GM18868 (cell line): ENCODE data around the gene FLNB.

Source experiments
- ATAC-seq: cut with Tn5 transposase; IDR thresholded peaks from one replicate; pipeline ENCODE4 v1.9.1; 2021; ENCODE audit warnings: mild to moderate bottlenecking, moderate library complexity; ENCODE audit not compliant: unreplicated experiment

Gene FLNB, protein sequence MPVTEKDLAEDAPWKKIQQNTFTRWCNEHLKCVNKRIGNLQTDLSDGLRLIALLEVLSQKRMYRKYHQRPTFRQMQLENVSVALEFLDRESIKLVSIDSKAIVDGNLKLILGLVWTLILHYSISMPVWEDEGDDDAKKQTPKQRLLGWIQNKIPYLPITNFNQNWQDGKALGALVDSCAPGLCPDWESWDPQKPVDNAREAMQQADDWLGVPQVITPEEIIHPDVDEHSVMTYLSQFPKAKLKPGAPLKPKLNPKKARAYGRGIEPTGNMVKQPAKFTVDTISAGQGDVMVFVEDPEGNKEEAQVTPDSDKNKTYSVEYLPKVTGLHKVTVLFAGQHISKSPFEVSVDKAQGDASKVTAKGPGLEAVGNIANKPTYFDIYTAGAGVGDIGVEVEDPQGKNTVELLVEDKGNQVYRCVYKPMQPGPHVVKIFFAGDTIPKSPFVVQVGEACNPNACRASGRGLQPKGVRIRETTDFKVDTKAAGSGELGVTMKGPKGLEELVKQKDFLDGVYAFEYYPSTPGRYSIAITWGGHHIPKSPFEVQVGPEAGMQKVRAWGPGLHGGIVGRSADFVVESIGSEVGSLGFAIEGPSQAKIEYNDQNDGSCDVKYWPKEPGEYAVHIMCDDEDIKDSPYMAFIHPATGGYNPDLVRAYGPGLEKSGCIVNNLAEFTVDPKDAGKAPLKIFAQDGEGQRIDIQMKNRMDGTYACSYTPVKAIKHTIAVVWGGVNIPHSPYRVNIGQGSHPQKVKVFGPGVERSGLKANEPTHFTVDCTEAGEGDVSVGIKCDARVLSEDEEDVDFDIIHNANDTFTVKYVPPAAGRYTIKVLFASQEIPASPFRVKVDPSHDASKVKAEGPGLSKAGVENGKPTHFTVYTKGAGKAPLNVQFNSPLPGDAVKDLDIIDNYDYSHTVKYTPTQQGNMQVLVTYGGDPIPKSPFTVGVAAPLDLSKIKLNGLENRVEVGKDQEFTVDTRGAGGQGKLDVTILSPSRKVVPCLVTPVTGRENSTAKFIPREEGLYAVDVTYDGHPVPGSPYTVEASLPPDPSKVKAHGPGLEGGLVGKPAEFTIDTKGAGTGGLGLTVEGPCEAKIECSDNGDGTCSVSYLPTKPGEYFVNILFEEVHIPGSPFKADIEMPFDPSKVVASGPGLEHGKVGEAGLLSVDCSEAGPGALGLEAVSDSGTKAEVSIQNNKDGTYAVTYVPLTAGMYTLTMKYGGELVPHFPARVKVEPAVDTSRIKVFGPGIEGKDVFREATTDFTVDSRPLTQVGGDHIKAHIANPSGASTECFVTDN (N-terminal part only)

GRCh38 chr3:58008141-58009025 lies at the start of gene FLNB:
Gene FLNB (plus strand): TSS chr3:58008422. CDS start chr3:58008565, 143 bp downstream.
- peak; percentile 74 for ATAC-seq

- ATAC-seq: peak; percentile 28
Observed at GRCh38 chr3:57958642-57959422, 49.4 kb upstream of the FLNB start.

DNA sequence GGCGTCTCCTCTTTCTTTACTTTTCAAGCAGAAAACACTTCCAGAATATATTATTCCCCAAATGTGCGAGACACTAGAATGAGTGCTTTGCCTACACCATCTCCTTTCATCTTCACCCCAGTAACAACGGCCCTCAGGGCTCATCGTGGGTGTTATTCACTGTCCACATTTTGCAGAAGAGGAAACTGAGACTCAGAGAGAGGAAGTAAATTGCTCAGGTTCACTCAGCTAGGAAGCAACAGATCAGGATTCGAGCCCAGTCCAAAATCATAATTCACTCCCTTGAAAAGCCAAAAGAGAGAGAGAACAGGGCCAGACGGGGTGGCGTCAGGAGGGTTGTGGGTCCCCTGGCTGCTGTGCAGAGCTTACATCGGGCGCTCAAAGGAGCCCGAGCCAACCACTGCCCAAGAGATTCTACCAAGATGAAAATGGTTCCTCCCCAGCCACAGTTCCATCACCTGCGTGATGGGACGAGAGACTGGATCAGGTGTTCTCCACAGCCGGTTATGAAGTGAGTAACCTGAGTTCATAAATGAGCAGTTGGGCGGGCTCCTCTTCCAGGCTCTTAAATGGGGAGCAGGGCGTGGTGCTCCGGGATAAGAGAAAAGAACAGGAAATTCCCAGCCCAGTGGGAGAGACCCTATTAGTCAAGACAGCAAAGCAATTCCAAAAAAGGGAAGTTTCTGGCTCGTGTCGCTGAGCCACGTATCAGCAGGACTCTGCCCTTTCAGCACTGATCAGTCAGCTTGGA lies 48.6 kb upstream of the FLNB start:
- peak; percentile 58 for ATAC-seq

DNA sequence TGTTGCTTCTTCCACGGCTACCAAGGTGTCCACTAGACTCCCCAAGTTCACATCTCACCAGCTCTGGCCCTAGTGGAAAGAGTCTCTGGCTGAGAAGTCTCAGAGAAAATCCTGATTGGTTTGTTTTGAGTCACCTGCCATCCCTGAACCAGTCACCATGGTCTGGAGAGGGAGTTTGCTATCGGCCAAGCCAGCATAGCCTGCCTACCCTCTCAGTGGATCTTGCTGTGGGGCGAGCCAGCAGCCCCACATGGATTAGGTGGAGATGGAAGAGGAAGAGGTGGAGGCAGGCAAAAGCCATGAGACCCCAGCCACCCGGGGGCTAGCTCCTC lies 48.1 kb upstream of the FLNB start:
- no peak for ATAC-seq

- ATAC-seq: no peak
Observed at GRCh38 chr3:57961177-57961827, 46.9 kb upstream of the FLNB start.

GRCh38 chr3:57961828-57962447 lies 46.3 kb upstream of the FLNB start:
- ATAC-seq: no peak

GRCh38 chr3:57962448-57962834 lies 45.8 kb upstream of the FLNB start:
- ATAC-seq: no peak

DNA sequence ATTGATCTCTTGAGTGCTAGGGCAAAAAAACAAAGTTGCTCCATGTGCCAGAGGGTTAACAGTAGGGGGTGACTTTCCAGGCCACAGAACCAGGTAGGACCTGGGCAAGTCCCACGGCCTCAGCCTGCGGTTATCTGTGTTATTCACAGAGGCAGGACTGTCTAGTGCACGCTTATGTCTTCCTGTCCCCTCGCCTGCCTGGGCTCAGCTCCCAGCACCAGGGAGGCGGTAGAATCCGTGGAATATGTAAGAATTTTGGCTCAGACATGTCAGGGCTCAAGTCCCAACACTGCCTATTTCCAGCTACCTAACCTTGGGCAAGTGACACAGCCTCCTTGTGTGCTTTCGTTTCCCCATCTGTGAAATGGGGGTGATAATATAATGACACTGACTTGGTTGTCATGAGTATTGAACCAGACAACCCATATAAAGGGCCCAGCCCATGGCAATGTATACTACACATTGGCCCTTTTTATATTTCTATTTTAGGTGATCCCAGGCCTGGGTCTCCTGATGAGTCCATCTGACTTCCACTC lies 44.3 kb upstream of the FLNB start:
- ATAC-seq: no peak

- ATAC-seq: no peak
Observed at GRCh38 chr3:57966829-57967228, 41.4 kb upstream of the FLNB start.

DNA sequence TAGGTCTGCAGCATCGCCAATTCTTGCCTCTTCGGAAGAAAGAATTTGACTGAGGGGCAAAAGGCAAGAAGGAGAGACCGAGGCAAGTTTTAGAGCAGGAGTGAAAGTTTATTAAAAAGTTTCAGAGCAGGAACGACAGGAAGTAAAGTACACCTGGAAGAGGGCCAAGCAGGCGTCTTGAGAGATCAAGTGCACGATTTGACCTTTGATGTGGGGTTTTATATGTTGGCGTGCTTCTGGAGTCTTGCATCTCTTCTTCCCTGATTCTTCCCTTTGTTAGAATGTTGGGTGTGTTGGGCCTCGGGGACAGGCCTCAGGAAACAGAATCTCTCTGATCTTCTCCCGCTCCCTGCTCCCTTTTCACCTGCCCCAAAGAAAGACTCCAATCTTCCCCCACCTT lies 40.6 kb upstream of the FLNB start:
- no peak for ATAC-seq

- ATAC-seq: no peak
Observed at GRCh38 chr3:57968501-57968900, 39.7 kb upstream of the FLNB start.

DNA sequence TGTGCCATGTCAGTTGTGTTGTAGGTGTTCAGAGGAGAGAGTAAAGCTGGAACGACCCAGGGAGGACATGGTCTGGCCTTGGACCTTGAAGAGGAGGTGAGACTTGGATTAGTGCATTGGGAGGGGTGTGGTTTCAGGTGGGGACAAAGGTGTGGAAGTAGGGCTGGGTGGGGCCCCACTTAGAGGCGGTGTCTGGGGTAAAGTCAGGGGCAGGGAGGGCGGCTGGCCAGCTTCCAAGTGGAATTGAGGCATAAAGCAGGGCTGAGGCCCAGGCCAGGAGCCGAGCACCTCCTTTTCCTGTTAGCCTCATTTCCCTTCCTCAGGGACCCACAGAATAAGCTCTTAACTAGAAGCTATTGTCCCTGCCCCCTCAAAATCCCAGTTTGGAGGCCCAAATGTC lies 36.2 kb upstream of the FLNB start:
- no peak for ATAC-seq

DNA sequence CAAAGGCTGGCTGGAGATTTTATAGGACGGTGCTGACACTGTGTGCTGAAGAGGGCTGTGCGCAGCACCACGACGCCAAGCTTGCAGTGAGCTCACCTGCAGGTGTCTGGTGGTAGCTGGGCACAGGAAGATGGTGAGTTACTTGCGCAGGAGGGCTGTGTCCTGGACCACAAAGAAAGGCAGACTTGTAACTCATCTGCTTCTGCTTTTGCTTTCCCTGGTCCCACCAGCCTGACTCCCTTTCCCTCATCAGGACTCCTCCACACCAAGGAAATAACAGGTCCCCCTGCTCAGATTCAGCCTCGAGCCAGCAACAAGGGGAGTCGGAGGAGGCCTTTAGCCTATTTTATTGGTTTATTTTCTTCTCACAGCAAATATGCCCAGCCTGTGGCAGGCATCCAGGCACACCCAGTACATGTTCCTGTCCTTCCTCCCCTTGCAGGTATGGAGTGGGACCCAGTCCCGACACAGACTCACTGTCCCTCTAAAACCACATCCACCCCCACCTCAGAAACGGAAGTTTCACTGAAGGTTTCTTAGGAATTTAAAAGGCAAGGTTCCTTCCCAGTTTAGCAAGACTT lies 35.6 kb upstream of the FLNB start:
- ATAC-seq: no peak

GRCh38 chr3:57973715-57974477 lies 34.3 kb upstream of the FLNB start:
- ATAC-seq: no peak

GRCh38 chr3:57974796-57975388 lies 33.3 kb upstream of the FLNB start:
- ATAC-seq: no peak

DNA sequence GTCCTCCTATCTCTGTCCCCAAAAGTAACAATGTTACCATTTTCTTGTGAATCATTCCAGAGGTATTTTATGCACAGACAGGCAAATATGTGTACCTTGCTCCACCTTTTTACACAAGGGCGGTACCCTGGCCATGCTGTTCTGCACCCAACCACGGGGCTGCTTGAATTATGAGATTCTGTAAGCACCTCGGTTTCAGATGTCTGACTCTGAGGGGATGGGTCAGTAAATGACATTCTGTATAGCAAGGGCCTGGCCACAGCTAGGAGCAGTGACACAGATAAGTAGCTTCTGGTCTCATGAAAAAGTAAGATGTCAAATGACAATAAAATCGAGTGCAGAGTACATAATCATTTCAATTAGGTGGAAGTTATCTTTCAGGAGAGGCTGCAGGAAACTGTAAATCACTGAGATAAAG lies 30.4 kb upstream of the FLNB start:
- ATAC-seq: no peak
